IgD-negative memory B cell (primary cell): ENCODE data around the gene RSBN1. TPM values are rescaled to one million over a fixed set of nuclear protein-coding genes. Genes with fewer than 3 reads are reported as not detected.
A peak's percentile ranks its signal among the peaks of the same experiment; 100 is the strongest.

Experiments
- H3K27ac Mint-ChIP-seq, 3 donors: one replicate each; pipeline ENCODE4 v1.8.0; 2020 to 2022; ENCODE audit warnings: mild to moderate bottlenecking in 3 of 3, mixed read lengths in 3 of 3, moderate library complexity in 1 of 3
- H3K27me3 Mint-ChIP-seq: one replicate; pipeline ENCODE4 v1.8.0; 2021; ENCODE audit warnings: mixed read lengths
- H3K36me3 Mint-ChIP-seq: one replicate; pipeline ENCODE4 v1.8.0; 2020; ENCODE audit warnings: mild to moderate bottlenecking, mixed read lengths
- H3K4me1 Mint-ChIP-seq, 3 donors: one replicate each; pipeline ENCODE4 v1.8.0; 2020 to 2022; ENCODE audit warnings: mixed read lengths in 3 of 3, mild to moderate bottlenecking in 1 of 3
- H3K4me3 Mint-ChIP-seq, 4 donors: one replicate each; pipeline ENCODE4 v1.8.0; 2020 to 2022; ENCODE audit warnings: mild to moderate bottlenecking in 4 of 4, mixed read lengths in 4 of 4, moderate library complexity in 3 of 4
- H3K9me3 Mint-ChIP-seq, 3 donors: one replicate each; pipeline ENCODE4 v1.8.0; 2020 to 2021; ENCODE audit warnings: mixed read lengths in 3 of 3, mild to moderate bottlenecking in 1 of 3
- polyA plus RNA-seq: library from polyadenylated mRNA; unstranded; fragments of 300-500 nt; fragmentation: Illumina TruSeq; gene quantifications from one replicate; pipeline ENCODE4 v1.2.3, GENCODE V29; 2021

Gene RSBN1
- polyA plus RNA-seq, 1 donor from 2014 or later, result 36.6 TPM

- H3K4me1 Mint-ChIP-seq, result peaks cover 19 to 24% (median 19%) of the 10 kb centered on the region in 3 donors
Observed at GRCh38 chr1:113780374-113781146, 31.7 kb downstream of the RSBN1 start.

GRCh38 chr1:113779542-113779941 is 32.7 kb downstream of the RSBN1 start:
- Mint-ChIP-seq H3K27me3 (no peaks in the 10 kb centered on the region), H3K9me3 (no peaks in the 10 kb centered on the region), H3K36me3 (no peaks in the 10 kb centered on the region), H3K4me3 (no peak overlapping the region), H3K27ac (no peak overlapping the region), H3K4me1 (peaks cover 17 to 22% (median 18%) of the 10 kb centered on the region in 3 donors)

More at GRCh38 chr1:113780374-113781146, 31.7 kb downstream of the RSBN1 start:
- H3K9me3 Mint-ChIP-seq, result no peaks in the 10 kb centered on the region
- H3K27ac Mint-ChIP-seq, result no peak overlapping the region
- no peak overlapping the region for H3K4me3 Mint-ChIP-seq
- H3K36me3 Mint-ChIP-seq, result no peaks in the 10 kb centered on the region
- H3K27me3 Mint-ChIP-seq, result no peaks in the 10 kb centered on the region

- Mint-ChIP-seq H3K9me3 (no peaks in the 10 kb centered on the region), H3K36me3 (no peaks in the 10 kb centered on the region), H3K27me3 (no peaks in the 10 kb centered on the region), H3K4me1 (peaks cover 5 to 8% (median 7%) of the 10 kb centered on the region in 3 donors), H3K4me3 (no peak overlapping the region), H3K27ac (no peak overlapping the region)
Observed at GRCh38 chr1:113777561-113777960, 34.7 kb downstream of the RSBN1 start.

- Mint-ChIP-seq H3K4me3 (no peak overlapping the region), H3K27me3 (no peaks in the 10 kb centered on the region), H3K27ac (no peak overlapping the region), H3K36me3 (peaks cover 2% of the 10 kb centered on the region), H3K9me3 (no peaks in the 10 kb centered on the region), H3K4me1 (peaks cover 5 to 17% (median 13%) of the 10 kb centered on the region in 3 donors)
Observed at GRCh38 chr1:113770031-113770430, 42.2 kb downstream of the RSBN1 start.

- Mint-ChIP-seq H3K9me3 (no peaks in the 10 kb centered on the region), H3K4me3 (no peak overlapping the region), H3K27ac (no peak overlapping the region), H3K4me1 (peaks cover 5 to 17% (median 13%) of the 10 kb centered on the region in 3 donors), H3K36me3 (peaks cover 2% of the 10 kb centered on the region), H3K27me3 (no peaks in the 10 kb centered on the region)
Observed at GRCh38 chr1:113769601-113769970, 42.7 kb downstream of the RSBN1 start.

GRCh38 chr1:113768916-113769600 is 43.2 kb downstream of the RSBN1 start:
- Mint-ChIP-seq H3K27me3 (no peaks in the 10 kb centered on the region), H3K36me3 (peaks cover 2% of the 10 kb centered on the region), H3K9me3 (no peaks in the 10 kb centered on the region), H3K4me1 (peaks cover 5 to 17% (median 13%) of the 10 kb centered on the region in 3 donors), H3K4me3 (no peak overlapping the region), H3K27ac (peak overlapping the region in 1 of 3 donors; percentile 69)

- Mint-ChIP-seq H3K9me3 (no peaks in the 10 kb centered on the region), H3K36me3 (peaks cover 2% of the 10 kb centered on the region), H3K4me3 (no peak overlapping the region), H3K4me1 (peaks cover 1 to 22% (median 11%) of the 10 kb centered on the region in 3 donors), H3K27me3 (no peaks in the 10 kb centered on the region), H3K27ac (no peak overlapping the region)
Observed at GRCh38 chr1:113765306-113766230, 46.7 kb downstream of the RSBN1 start.

- peaks cover 6 to 21% (median 9%) of the 10 kb centered on the region in 3 donors for H3K4me1 Mint-ChIP-seq
- H3K36me3 Mint-ChIP-seq, result peaks cover 2% of the 10 kb centered on the region
- H3K27me3 Mint-ChIP-seq, result no peaks in the 10 kb centered on the region
- no peak overlapping the region for H3K27ac Mint-ChIP-seq
- no peaks in the 10 kb centered on the region for H3K9me3 Mint-ChIP-seq
- H3K4me3 Mint-ChIP-seq, result peak overlapping the region in 1 of 4 donors; percentile 37
Observed at GRCh38 chr1:113763661-113764060, 48.6 kb downstream of the RSBN1 start.

- Mint-ChIP-seq H3K9me3 (no peaks in the 10 kb centered on the region), H3K27ac (peak overlapping the region in 1 of 3 donors; percentile 45), H3K36me3 (no peaks in the 10 kb centered on the region), H3K27me3 (no peaks in the 10 kb centered on the region), H3K4me3 (peak overlapping the region in 1 of 4 donors; percentile 92), H3K4me1 (peaks cover 14 to 27% (median 14%) of the 10 kb centered on the region in 3 donors)
Observed at GRCh38 chr1:113761937-113762336, 50.3 kb downstream of the RSBN1 start.

- Mint-ChIP-seq H3K27me3 (no peaks in the 10 kb centered on the region), H3K36me3 (no peaks in the 10 kb centered on the region), H3K4me1 (peaks cover 18 to 35% (median 22%) of the 10 kb centered on the region in 3 donors), H3K27ac (peak overlapping the region; percentile 87 to 95 (median 89)), H3K4me3 (peak overlapping the region; percentile 90 to 97 (median 94)), H3K9me3 (no peaks in the 10 kb centered on the region)
Observed at GRCh38 chr1:113760102-113761080, 51.9 kb downstream of the RSBN1 start.

- H3K9me3 Mint-ChIP-seq, result no peaks in the 10 kb centered on the region
- H3K4me1 Mint-ChIP-seq, result peaks cover 19 to 35% (median 22%) of the 10 kb centered on the region in 3 donors
- no peaks in the 10 kb centered on the region for H3K27me3 Mint-ChIP-seq
- H3K27ac Mint-ChIP-seq, result peak within 1 kb of the TSS; percentile 87 to 96 (median 89)
- H3K4me3 Mint-ChIP-seq, result peak within 1 kb of the TSS; percentile 90 to 97 (median 94)
- no peaks in the 10 kb centered on the region for H3K36me3 Mint-ChIP-seq
Observed at GRCh38 chr1:113759333-113760101, 52.8 kb downstream of the RSBN1 start, which contains the start of gene PHTF1. TSS of gene PHTF1 (minus strand) at chr1:113759486. CDS start at chr1:113758703, 783 bp downstream.

GRCh38 chr1:113758631-113759332 is 53.5 kb downstream of the RSBN1 start:
- Mint-ChIP-seq H3K4me3 (peak overlapping the region; percentile 90 to 97 (median 94)), H3K27me3 (no peaks in the 10 kb centered on the region), H3K4me1 (peaks cover 19 to 35% (median 22%) of the 10 kb centered on the region in 3 donors), H3K27ac (peak overlapping the region; percentile 87 to 96 (median 89)), H3K36me3 (no peaks in the 10 kb centered on the region), H3K9me3 (no peaks in the 10 kb centered on the region)
